ENCODE measurements around the gene YAP1.

YAP1 gene

DNA sequence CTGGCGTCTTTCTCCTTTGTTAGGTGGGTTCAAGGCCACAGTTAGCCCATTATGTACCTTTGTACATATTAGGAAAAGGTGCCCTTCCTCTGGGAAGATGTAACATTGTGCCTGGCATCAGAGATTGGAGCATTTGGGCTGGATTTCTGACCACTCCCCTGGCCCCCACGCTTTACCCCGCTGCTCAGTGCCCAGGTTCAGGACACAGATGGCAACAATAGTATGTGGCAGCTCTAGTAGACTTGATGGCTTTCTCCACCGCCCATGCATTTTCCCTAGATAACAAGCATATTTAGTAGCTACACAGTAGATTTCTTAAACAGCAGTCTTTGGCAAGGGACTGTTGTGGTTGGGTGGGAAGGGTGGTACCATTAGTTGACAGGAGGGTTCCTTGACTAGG is 53.1 kb downstream of the YAP1 start:
- DNase-seq (ENCODE audit: low spot score) = no peak

DNA sequence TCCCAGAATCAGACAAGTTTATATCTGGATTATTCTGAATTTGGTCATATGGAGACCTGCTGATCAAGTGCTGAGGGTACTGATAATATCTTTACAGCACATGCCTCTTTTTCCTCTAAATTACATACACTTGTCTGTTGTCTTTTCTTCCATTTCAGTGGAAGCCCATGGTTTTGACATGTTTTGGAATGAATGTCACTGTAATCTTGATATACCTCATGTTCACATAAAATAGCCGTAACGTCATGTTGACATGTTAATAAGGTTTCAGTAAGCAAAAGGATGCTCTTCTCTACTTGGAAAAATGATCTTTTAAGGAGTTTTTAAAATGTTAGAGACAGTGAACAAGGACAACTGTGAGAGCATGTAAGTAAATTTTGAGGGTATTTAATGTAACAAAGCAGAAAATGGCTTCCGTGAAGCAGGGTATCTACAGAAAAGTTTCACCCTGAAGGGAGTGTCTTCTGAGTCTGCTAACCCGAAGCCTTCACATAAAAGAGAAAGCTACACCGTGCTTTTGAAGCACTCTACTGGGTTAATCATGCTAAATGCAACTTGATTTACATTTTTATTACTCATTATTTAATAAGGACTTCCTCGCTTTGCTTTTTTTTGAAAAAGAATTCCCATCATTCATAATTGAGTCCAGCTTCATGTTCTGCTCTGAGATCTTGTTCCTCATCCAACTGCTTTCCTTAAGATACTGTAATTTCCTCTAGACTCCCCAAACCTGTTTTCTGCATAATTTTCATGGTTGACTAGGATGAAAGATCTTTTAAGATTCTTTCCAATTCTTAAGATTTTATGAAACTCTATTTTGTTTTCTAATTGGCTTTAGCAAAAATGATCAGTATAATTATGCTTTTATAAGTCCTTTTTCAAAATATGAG is 56.2 kb downstream of the YAP1 start:
- no peak for DNase-seq (ENCODE audit: low spot score)

- DNase-seq (ENCODE audit: low spot score) = no peak
Observed at GRCh38 chr11:102168481-102168880, 58.2 kb downstream of the YAP1 start.

GRCh38 chr11:102171101-102171500 is 60.9 kb downstream of the YAP1 start:
- DNase-seq (ENCODE audit: low spot score) = no peak

DNA sequence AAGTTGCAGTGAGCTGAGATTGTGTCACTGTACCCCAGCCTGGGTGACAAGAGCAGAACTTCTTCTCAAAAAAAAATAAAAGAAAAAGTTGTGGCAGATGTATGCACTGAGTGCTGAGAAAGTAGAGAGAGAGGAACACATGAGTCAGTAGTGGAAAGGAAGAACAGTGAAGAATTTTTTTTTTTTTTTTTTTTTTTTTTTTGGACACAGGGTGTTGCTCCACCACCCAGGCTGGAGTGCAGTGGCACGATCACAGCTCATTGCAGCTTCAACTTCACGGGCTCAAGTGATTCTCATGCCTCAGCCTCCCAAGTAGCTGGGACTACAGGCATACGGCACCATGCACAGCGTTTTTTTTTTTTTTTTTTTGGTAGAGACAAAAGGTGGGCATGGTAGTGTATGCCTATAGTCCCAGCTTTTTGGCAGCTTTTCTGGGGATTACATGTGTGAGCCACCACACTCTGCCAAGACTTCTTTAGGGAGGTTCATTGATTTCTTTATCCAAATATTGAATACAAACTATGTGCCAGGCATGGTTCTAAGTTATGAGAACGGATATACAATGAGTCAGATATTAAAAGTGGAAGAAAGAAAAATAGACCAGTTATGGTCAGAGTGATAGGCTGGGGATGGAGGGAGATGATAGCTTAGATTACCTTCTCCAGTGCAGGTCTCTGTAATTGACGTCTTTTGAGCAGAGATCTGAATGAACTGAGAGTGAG is 62.0 kb downstream of the YAP1 start:
- no peak for DNase-seq (ENCODE audit: low spot score)

DNA sequence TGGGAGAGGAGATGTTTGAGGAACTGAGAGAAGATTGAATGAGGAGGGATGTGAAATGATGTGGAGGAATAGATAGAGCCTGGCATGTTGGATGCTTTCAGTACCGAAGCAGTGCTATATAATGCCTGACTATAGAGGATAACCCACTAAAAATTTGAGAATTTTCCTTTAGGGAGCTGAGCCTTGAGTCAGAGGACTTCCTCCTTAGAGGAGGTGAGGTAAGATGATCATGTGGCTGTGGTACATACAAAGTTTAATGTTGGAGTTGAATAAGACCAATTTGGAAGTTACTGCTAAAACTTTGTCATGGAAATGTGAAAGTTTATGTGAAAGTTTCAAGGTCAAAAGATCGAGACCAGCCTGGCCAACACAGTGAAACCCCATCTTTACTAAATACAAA is 66.9 kb downstream of the YAP1 start:
- no peak for DNase-seq (ENCODE audit: low spot score)

DNA sequence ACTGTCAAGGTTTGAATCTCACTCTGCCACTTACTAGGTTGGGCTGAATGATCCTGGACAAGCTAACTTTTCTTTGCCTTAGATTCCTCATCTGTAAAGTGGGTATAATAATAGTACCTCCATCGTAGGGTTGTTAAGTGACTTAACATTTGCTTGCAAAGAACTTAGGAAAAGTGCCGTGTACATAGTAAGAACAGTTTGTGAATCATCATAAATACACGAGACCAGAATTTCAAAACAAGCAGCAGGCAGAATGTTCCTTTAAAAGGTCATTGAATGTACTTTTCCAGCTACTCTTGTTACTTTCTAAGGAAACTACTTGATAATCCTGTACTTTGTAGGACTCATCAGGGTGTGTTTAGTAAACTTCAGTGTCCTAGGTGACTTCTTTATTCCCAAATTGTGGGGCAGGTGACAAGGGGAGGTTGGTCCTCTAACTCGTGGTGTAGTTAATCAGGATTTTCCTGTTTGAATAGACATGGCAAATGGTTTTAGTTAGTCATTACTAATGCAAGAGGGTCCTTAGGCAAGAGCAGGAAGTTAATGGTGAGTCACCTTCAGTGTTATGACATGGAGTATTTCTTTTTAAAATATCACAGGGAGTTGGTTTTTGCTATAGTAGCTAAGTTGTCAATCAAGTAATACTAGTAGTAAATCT is 67.9 kb downstream of the YAP1 start:
- DNase-seq (ENCODE audit: low spot score) = peak; percentile 24

GRCh38 chr11:102179371-102179770 is 69.1 kb downstream of the YAP1 start:
- no peak for DNase-seq (ENCODE audit: low spot score)

DNA sequence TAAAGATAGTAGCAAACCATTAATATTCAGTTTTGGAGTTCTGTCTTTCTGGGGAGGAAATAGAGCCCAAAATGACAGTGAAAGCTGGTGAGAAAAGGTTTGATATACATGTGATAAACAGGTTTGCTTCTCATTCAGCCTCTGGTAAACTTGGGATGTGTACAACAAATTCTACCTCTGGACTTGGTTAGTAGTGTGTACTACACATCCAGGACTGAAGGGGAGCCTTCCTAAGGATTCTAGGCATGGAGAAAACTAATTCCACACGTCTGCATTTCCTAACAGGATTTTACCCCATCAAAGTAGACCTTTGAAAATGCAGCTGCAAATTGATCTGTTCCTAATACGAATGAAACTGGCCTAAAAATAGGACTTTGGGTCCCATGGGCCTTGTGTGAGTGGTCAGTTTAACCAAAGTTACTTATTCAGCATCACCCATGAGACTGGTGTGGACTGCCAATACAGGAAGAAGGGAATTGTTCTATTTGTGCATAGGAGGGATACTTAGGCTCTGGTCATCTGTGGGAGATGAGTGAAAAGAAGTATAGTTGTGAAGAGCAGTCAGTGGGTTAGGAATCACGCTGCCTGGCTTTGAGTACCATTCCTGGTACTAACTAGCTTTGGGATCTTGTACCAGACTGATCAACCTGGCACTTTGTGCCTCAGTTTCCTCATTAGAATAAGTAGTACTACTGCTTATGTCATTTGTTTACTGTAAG is 74.2 kb downstream of the YAP1 start:
- no peak for DNase-seq (ENCODE audit: low spot score)

DNA sequence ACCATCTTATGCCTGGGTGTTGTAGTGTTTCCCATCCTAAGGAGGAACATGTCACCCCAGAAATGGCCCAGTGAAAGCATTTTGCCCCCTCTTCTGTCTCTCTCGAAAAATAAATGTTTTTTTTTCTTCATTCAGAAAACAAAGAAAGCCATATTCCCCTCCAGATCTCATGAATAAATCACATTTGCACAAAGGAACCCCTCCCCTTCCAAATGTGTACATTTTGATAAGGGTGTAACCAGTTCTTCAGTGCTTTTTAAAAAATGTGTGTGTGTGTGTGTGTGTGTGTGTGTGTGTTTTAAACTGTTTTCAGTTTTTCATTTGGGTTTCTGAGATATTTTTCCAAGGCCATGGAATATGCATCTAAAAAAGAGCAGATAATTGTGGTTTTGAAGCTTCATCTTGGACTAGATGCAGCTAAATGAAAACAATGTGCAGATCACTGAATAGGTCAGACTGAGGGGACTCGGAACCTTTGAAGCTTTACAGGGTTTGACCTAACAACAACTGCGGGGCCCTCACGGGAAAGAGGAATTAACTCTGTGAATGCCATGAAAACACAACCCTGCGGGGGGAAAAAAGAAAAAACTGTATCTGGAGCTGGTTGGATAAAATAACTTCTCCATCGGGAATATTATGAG is 76.4 kb downstream of the YAP1 start:
- DNase-seq (ENCODE audit: low spot score) = peak; percentile 29

DNA sequence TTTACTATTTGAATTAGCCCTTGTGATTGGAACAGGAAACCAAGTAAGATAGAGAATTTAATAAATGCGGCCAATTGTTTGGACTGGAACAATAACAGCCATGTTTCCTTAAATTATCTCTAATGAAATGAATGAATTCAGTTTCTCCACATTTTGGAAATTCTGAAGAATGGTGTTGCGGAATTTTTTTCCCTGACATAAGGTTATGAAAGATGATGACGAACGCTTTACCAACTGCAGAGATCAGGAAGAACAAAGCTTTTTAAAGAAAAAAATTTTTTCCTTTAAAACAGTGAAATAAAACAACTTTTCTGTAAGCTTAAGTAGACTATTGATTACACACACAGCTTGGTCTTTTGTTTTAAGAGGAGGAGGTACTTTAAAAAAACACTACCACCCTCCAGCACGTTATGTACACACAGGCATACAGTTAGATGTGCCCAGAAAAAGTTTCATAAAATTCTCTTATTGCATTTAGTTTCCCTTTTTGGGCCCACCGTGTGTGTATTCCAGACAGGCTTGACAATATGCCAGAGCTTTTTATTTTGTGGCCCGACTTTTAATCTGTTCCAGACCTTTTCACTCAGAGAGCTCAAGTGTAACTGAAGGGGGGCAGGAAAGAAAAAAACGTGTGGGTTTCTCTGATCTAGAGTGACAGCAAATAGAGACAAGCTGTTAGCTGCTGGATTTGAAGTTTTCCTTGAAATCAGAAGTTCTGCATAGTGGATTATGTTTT is 77.3 kb downstream of the YAP1 start:
- DNase-seq (ENCODE audit: low spot score) = no peak

DNA sequence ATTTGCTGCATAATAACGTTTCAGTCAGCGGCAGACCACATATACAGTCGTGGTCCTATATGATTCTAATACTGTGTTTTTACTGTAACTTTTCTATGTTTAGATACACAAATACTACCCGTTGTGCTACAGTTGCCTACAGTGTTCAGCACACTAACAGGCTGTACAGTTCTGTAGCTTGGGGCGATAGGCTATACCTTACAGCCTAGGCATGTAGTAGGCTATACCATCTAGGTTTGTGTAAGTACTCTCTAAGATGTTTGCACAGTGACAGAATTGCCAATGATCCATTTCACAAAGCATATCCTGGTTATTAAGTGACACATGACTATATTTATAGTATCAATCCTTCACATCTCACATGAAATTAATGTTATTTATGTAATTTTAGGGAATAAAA is 78.2 kb downstream of the YAP1 start:
- DNase-seq (ENCODE audit: low spot score) = no peak

DNA sequence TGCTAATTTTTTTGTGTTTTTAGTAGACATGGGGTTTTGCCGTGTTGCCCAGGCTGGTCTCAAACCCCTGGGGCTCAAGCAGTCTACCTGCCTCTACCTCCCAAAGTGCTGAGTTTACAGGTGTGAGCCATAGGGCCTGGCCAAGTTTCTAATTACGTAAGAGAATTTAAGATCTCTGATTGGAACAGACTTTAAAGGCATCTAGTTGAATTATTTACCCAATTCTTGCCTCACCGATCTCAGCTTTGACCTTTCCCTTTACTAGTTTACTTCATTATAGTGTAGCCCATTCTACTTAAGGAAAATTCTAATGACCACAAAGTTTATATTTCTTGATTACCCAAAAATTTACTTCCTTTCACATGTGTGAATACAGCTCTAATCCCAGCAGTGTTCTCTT is 81.6 kb downstream of the YAP1 start:
- no peak for DNase-seq (ENCODE audit: low spot score)

DNA sequence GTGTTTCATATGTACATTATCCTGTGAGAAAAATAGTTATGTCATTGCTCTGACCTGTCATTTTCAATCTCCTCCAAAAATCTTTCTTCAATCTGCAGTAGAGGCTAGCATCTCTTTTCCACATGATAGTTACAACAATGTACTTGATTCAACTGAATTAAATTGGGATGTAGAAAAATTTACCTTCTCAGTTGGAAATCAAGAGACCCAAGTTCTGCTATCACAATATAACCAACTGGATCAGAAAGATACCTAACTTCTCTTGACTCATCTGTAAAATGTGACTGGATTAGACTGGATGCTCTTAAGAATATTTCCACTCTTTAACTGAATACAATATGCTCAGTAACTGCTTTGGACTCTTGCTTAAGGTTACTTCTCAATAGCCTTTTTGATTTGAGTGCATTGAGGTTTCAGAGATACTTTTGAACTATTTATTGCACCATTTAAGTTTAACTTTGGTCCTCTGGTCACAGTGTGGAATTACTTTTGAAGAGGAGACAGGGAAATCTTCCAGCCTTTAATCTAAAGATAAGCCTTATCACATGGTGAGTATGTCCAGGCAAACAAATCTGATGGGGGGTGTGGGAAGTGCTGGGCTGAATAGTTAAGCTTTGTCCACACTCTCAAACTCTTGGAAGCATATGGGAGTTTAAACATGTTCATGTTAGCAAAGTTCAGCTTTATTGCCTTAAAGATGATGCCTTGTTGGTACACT is 82.3 kb downstream of the YAP1 start:
- no peak for DNase-seq (ENCODE audit: low spot score)

- DNase-seq (ENCODE audit: low spot score) = no peak
Observed at GRCh38 chr11:102194257-102194656, 84.0 kb downstream of the YAP1 start.

DNA sequence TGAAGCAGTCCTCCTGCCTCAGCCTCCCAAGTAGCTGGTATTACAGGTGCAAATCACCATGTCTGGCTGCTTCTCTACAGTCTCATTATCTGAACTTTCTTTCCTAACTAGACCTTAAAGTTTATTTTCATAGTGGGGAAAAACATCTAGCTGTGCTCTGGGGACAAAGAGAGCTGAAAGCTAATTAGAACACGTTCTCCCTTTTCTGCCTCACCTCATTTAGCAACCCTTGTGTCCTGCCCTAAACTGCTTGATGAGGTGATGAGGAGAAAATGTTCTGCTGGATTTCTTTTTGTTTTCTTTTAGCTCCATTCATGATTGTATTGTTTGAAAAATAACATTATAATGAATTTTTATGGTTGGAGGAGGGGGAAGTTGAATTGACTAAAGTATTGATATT is 84.7 kb downstream of the YAP1 start:
- DNase-seq (ENCODE audit: low spot score) = no peak

GRCh38 chr11:102196351-102196750 is 86.1 kb downstream of the YAP1 start:
- DNase-seq (ENCODE audit: low spot score) = no peak

- DNase-seq (ENCODE audit: low spot score) = no peak
Observed at GRCh38 chr11:102196816-102197215, 86.6 kb downstream of the YAP1 start.

GRCh38 chr11:102197670-102198139 is 87.5 kb downstream of the YAP1 start:
- peak; percentile 66 for DNase-seq (ENCODE audit: low spot score)

- no peak for DNase-seq (ENCODE audit: low spot score)
Observed at GRCh38 chr11:102199673-102200072, 89.4 kb downstream of the YAP1 start.

Data from iPS-NIHi11 (cell line).